PC-3 (cell line): ENCODE measurements around the gene SFT2D1.

Experiments used
- EZH2 ChIP-seq: fragments of 300-600 bp; sonication (generic); IDR thresholded peaks from one replicate; pipeline ENCODE4 v1.6.1; 2017; ENCODE audit warnings: antibody characterized with exemption, mild to moderate bottlenecking, low read length; ENCODE audit not compliant: unreplicated experiment
- EZH2phosphoT487 ChIP-seq: fragments of 300-600 bp; sonication (generic); IDR thresholded peaks from 2 replicates; pipeline ENCODE4 v1.6.1; 2018; ENCODE audit warnings: mild to moderate bottlenecking, antibody characterized with exemption, low read length, borderline replicate concordance
- TF ChIP-seq, protein P1 (sequence below): fragments of 300-600 bp; sonication (generic); conservative IDR thresholded peaks from 2 replicates; pipeline ENCODE4 v1.5.1; 2017; ENCODE audit warnings: antibody characterized with exemption, low read depth, mild to moderate bottlenecking, low read length

DNA sequence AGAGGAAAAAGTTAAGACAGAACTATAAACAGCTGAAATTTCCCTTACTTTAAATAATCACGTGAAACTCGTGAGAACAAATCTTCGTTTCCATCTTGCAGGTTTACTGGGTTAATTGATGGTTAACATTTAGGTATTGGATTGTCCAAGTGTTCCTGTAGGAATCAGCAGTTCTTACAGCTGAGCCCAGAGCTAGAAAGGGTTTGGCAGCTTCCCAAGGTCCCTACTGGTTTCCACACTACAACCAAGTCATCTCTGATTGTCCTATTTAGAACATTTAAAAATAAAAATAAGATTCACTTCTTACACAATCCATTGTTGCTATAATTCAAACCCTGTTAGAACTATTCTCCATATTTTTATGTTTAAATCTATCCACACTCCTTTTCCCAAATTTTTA, 24.6 kb upstream of the SFT2D1 start:
- TF ChIP-seq, protein P1, sequence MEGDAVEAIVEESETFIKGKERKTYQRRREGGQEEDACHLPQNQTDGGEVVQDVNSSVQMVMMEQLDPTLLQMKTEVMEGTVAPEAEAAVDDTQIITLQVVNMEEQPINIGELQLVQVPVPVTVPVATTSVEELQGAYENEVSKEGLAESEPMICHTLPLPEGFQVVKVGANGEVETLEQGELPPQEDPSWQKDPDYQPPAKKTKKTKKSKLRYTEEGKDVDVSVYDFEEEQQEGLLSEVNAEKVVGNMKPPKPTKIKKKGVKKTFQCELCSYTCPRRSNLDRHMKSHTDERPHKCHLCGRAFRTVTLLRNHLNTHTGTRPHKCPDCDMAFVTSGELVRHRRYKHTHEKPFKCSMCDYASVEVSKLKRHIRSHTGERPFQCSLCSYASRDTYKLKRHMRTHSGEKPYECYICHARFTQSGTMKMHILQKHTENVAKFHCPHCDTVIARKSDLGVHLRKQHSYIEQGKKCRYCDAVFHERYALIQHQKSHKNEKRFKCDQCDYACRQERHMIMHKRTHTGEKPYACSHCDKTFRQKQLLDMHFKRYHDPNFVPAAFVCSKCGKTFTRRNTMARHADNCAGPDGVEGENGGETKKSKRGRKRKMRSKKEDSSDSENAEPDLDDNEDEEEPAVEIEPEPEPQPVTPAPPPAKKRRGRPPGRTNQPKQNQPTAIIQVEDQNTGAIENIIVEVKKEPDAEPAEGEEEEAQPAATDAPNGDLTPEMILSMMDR, result no peak
- TF ChIP-seq EZH2phosphoT487 (no peak), EZH2 (no peak)
